ENCODE measurements around the gene AVEN.

Gene AVEN

GRCh38 chr15:33908406-33908805 lies 130.6 kb downstream of the AVEN start:
- DNase-seq = no peak

GRCh38 chr15:33907326-33907725 lies 131.7 kb downstream of the AVEN start:
- DNase-seq = no peak

GRCh38 chr15:33903661-33904060 lies 135.3 kb downstream of the AVEN start:
- DNase-seq = no peak

GRCh38 chr15:33902043-33902442 lies 137.0 kb downstream of the AVEN start:
- no peak for DNase-seq

GRCh38 chr15:33894193-33894592 lies 144.8 kb downstream of the AVEN start:
- DNase-seq = no peak

GRCh38 chr15:33888176-33888575 lies 150.8 kb downstream of the AVEN start:
- DNase-seq = no peak

- DNase-seq = no peak
Measured at GRCh38 chr15:33882921-33883320, 156.1 kb downstream of the AVEN start.

GRCh38 chr15:33874156-33874555 lies 164.8 kb downstream of the AVEN start:
- no peak for DNase-seq

- DNase-seq = no peak
Measured at GRCh38 chr15:33872416-33873106, 166.4 kb downstream of the AVEN start.

GRCh38 chr15:33871980-33872379 lies 167.0 kb downstream of the AVEN start:
- no peak for DNase-seq

GRCh38 chr15:33866101-33866737 lies 172.8 kb downstream of the AVEN start:
- DNase-seq = no peak

- DNase-seq = no peak
Measured at GRCh38 chr15:33865416-33865815, 173.6 kb downstream of the AVEN start.

- DNase-seq = no peak
Measured at GRCh38 chr15:33864360-33865075, 174.5 kb downstream of the AVEN start.

- DNase-seq = no peak
Measured at GRCh38 chr15:33860754-33861153, 178.2 kb downstream of the AVEN start.

- no peak for DNase-seq
Measured at GRCh38 chr15:33859992-33860545, 178.9 kb downstream of the AVEN start.

GRCh38 chr15:33858836-33859235 lies 180.2 kb downstream of the AVEN start:
- no peak for DNase-seq

GRCh38 chr15:33857726-33858125 lies 181.3 kb downstream of the AVEN start:
- DNase-seq = no peak

- no peak for DNase-seq
Measured at GRCh38 chr15:33852570-33852969, 186.4 kb downstream of the AVEN start.

- DNase-seq = no peak
Measured at GRCh38 chr15:33852094-33852493, 186.9 kb downstream of the AVEN start.

- DNase-seq = no peak
Measured at GRCh38 chr15:33851079-33851478, 187.9 kb downstream of the AVEN start.

- DNase-seq = no peak
Measured at GRCh38 chr15:33848011-33848410, 191.0 kb downstream of the AVEN start.

- DNase-seq = no peak
Measured at GRCh38 chr15:33846862-33847261, 192.1 kb downstream of the AVEN start.

GRCh38 chr15:33846142-33846541 lies 192.9 kb downstream of the AVEN start:
- DNase-seq = no peak

- DNase-seq = no peak
Measured at GRCh38 chr15:33844597-33844996, 194.4 kb downstream of the AVEN start.
